ENCODE data around the gene SPDYC.

SPDYC gene

GRCh38 chr11:65206901-65207300, 36.9 kb downstream of the SPDYC start:
- no peak for DNase-seq (ENCODE audit: low spot score)

- DNase-seq (ENCODE audit: low spot score) = no peak
These were observed 38.1 kb downstream of the SPDYC start for GRCh38 chr11:65207918-65208784.

- no peak for DNase-seq (ENCODE audit: low spot score)
These were observed 39.0 kb downstream of the SPDYC start for GRCh38 chr11:65208785-65209710.

- DNase-seq (ENCODE audit: low spot score) = no peak
These were observed 39.8 kb downstream of the SPDYC start for GRCh38 chr11:65209711-65210360.

GRCh38 chr11:65210361-65210731, 40.3 kb downstream of the SPDYC start:
- DNase-seq (ENCODE audit: low spot score) = no peak

- no peak for DNase-seq (ENCODE audit: low spot score)
These were observed 40.7 kb downstream of the SPDYC start for GRCh38 chr11:65210748-65211147.

- DNase-seq (ENCODE audit: low spot score) = no peak
These were observed 41.5 kb downstream of the SPDYC start for GRCh38 chr11:65211293-65212105.

GRCh38 chr11:65212226-65212801, 42.3 kb downstream of the SPDYC start:
- DNase-seq (ENCODE audit: low spot score) = no peak

- no peak for DNase-seq (ENCODE audit: low spot score)
These were observed 43.5 kb downstream of the SPDYC start for GRCh38 chr11:65213322-65214211.

- DNase-seq (ENCODE audit: low spot score) = no peak
These were observed 44.3 kb downstream of the SPDYC start for GRCh38 chr11:65214212-65214845.

- DNase-seq (ENCODE audit: low spot score) = no peak
These were observed 45.5 kb downstream of the SPDYC start for GRCh38 chr11:65215441-65216076.

- no peak for DNase-seq (ENCODE audit: low spot score)
These were observed 46.8 kb downstream of the SPDYC start for GRCh38 chr11:65216830-65217229.

- no peak for DNase-seq (ENCODE audit: low spot score)
These were observed 47.7 kb downstream of the SPDYC start for GRCh38 chr11:65217441-65218423.

GRCh38 chr11:65218446-65218845, 48.4 kb downstream of the SPDYC start:
- DNase-seq (ENCODE audit: low spot score) = no peak

GRCh38 chr11:65219930-65220213, 49.8 kb downstream of the SPDYC start:
- DNase-seq (ENCODE audit: low spot score) = no peak

- no peak for DNase-seq (ENCODE audit: low spot score)
These were observed 51.0 kb downstream of the SPDYC start for GRCh38 chr11:65221026-65221425.

All from COLO829 (cell line).